ENCODE data around the gene TBC1D22A.

TBC1D22A gene

GRCh38 chr22:46893281-46894020 is 131.0 kb downstream of the TBC1D22A start:
- DNase-seq = no peak

GRCh38 chr22:46894081-46894671 is 131.7 kb downstream of the TBC1D22A start:
- no peak for DNase-seq

GRCh38 chr22:46894851-46895640 is 132.6 kb downstream of the TBC1D22A start:
- no peak for DNase-seq

DNA sequence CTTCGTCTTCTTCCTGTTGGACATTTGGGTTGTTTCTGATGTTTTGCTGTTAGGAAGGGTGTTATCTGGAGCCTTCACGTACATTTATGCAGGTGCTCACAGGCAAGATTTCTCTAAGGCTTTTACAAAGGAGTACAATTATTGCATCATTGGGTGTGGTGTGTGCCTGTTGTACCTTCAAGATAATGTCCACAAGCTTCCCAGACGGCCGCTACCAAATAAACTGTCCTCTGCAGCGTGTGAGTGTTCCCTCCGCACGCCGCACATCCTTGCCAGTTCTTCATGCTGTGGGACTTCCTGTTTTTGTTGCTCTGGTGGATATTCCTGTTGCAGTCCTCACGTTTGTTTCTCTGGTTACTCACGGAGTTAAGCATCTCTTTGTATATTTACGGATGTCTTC is 133.3 kb downstream of the TBC1D22A start:
- DNase-seq = no peak

DNA sequence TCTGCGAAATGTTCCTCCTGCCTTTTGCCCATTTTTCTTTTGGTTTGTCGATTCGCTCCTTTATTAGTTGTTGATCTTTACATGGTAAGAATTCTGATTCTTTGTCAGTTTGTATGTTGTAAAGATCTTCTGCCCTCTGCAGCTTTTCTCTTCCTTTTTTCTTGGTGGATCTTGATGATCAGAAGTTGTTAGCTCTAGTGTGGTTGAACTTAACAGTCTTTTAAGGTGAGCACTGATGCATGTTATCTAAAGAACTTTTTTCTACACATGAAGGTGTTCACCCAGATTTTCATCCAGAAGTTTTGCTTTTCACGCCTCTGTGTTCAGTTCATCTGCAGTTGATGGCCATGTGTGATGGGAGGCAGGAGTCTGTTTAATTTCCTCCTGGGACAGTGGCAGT is 133.7 kb downstream of the TBC1D22A start:
- no peak for DNase-seq

GRCh38 chr22:46896568-46897245 is 134.3 kb downstream of the TBC1D22A start:
- no peak for DNase-seq

- no peak for DNase-seq
These were observed 134.8 kb downstream of the TBC1D22A start for GRCh38 chr22:46897246-46897623.

- no peak for DNase-seq
These were observed 138.1 kb downstream of the TBC1D22A start for GRCh38 chr22:46900549-46900948.

- DNase-seq = no peak
These were observed 140.0 kb downstream of the TBC1D22A start for GRCh38 chr22:46902436-46902835.

DNA sequence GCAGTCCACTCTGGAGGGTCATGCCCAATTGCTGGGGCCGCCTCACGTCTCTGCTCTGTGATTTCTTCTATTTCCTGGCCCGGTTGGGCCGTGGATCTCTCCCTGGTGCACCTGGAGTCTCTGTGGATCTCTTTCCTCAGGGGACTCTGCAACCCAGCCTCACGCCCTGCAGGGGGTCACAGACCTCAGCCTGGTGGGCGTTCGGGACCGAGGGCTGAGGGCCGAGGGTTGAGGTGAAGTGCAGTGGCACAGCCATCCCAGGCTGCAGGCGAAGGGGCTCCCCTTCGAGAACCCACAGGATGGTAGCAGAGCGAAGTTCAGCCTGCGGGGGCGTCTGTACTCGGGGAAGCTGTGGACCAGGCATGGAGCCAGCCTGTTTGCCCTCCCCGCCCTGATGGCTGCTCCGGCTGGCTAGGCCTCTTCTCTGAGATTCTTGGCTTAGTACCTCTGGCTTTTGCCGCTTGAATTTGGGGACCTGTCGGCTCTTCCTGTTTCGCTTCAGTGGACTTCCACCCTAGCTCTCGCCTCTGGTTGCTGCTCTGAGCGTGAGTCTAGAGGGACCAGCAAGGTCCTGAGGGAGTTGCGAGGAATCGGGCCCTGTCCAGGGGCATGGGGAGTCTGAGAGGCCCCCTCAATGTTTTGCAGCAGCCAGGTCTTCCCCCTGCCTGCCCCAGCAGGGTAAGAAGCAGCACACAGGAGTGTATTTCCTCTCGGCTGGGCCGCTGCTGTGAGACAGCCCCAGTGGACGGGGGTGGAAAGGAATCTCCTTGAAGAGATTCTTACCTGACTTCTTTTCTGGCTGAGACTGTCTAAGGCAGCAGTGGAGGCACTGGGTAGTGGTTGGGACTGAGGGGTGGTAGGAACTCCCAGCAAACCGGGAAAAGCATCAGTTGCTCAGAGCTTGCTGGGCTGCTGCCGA is 140.8 kb downstream of the TBC1D22A start:
- DNase-seq = no peak

GRCh38 chr22:46905415-46905814 is 143.0 kb downstream of the TBC1D22A start:
- no peak for DNase-seq

- DNase-seq = no peak
These were observed 143.4 kb downstream of the TBC1D22A start for GRCh38 chr22:46905834-46906233.

DNA sequence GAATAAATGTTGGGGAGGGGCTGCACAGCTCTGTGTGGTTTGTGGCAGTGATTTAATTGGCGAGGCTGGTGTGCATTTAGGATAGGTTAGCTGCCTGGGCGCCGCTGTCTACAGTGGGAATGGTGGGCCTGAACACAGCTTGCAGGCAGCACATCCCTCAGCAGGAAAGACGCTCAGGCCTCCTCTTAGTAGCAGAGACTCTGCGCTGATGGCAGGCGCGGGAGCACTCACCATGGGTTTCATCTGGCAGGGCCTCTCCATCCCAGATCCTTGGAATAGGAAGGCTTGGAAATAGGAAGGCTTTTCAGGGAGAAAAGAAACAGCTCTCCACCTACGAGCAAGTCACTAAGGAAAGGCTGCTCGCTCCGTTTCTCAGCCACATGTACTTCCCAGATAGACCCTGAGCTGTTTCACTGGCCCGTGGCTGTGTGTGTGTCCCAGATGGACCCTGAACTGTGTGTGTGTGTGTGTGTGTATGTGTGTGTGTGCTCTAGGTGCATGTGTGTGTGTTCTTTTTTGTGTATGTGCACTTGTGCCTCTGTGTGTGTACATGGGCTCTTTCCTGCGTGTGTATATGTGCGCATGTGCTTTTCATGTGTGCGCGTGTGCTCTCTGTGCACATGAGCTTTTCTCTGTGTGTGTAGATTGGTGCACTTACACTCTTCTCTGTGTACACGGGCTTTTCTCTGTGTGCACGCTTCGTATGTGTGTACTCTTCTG is 144.0 kb downstream of the TBC1D22A start:
- no peak for DNase-seq

- no peak for DNase-seq
These were observed 145.1 kb downstream of the TBC1D22A start for GRCh38 chr22:46907241-46908215.

DNA sequence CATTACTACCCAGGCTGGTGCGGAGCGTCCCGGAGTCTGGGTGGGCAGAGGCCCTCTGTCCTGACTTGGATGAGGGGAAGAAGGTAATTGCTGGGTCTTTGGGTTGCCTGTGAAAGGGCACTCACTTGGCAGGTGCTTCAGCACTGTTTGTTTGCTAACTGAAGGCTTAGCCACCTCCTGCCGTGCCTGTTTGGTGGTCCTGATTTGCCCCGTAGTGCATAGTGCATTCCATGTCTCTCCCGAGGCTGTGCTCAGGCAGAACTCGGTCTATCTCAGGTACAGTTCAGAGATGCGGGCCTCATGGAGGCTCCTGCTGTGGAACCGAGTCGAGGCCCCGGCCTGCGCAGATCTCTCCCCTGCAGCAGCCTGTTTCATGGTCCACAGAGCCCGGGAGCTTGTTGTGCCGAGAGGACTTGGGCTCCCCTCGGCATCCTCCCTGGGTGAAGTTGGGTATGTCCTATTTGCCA is 146.2 kb downstream of the TBC1D22A start:
- no peak for DNase-seq

GRCh38 chr22:46909237-46910030 is 147.0 kb downstream of the TBC1D22A start:
- DNase-seq = no peak

- DNase-seq = no peak
These were observed 148.2 kb downstream of the TBC1D22A start for GRCh38 chr22:46910624-46911023.

DNA sequence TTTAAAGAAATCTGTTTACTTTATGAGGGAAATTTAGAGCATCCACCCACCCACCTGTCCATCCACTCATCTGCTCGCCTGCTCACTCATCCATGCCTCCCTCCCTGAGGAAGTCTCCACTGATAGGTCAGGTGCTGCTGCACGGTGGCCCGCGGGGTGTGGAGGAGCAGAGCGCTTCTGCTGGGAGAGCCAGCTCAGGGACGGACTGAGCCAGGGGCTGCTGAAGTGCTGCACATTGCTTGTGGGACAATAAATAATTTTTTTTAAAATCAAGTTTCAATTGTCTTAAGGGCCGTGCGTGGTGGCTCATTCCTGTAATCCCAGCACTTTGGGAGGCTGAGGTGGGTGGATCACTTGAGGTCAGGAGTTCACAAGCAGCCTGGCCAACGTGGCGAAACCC is 148.9 kb downstream of the TBC1D22A start:
- no peak for DNase-seq

DNA sequence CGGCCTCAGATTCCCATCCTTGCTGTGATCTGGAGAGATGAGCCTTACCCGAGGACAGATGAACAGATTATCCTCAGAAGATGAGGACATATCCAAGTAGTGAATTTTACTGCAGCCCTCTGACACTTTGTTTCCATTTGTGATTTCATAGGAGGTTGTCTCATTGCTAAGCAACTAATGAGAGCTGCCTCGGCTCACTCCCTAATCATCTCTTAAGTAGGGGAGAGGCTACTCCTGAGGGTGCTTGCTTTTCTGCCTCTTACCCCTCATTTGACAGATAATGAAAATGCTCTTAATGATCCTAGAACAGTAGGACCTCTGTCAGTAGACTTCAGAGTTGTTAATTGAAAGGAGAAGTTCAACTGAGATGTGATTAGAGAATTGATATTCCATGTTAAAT is 150.9 kb downstream of the TBC1D22A start:
- DNase-seq = no peak

Measured in CD4-positive, alpha-beta T cell treated with Interleukin-4 for 1 hour (primary cell).